Activated gamma-delta T cell treated with anti-CD3 and anti-CD28 coated beads, Interleukin-2, amount 50 U/mL, for 16 hours (primary cell): Measurements from ENCODE around the gene AFG1L.
"Not testable (repeated sequence)": the region's sequence is repeated elsewhere in the genome, so short reads cannot be mapped to it uniquely, and the experiment has no call there.

Experiments used
- DNase-seq: peaks from one replicate; pipeline ENCODE4 v3.0.0-alpha.2; 2020; ENCODE audit warnings: low read depth

AFG1L gene

GRCh38 chr6:108350528-108350927 lies 55.7 kb downstream of the AFG1L start:
- DNase-seq, result no peak

- DNase-seq, result no peak
Measured at GRCh38 chr6:108353853-108354252, 59.0 kb downstream of the AFG1L start.

GRCh38 chr6:108355120-108355519 lies 60.3 kb downstream of the AFG1L start:
- no peak for DNase-seq

- no peak for DNase-seq
Measured at GRCh38 chr6:108355890-108356289, 61.0 kb downstream of the AFG1L start.

GRCh38 chr6:108359901-108360882 lies 65.3 kb downstream of the AFG1L start:
- no peak for DNase-seq

- DNase-seq, result no peak
Measured at GRCh38 chr6:108360919-108361311, 66.1 kb downstream of the AFG1L start.

- no peak for DNase-seq
Measured at GRCh38 chr6:108361312-108361932, 66.6 kb downstream of the AFG1L start.

- no peak for DNase-seq
Measured at GRCh38 chr6:108362455-108362854, 67.6 kb downstream of the AFG1L start.

- DNase-seq, result no peak
Measured at GRCh38 chr6:108363113-108363512, 68.3 kb downstream of the AFG1L start.

- no peak for DNase-seq
Measured at GRCh38 chr6:108363889-108364313, 69.0 kb downstream of the AFG1L start.

- no peak for DNase-seq
Measured at GRCh38 chr6:108364470-108364869, 69.6 kb downstream of the AFG1L start.

GRCh38 chr6:108365478-108365877 lies 70.6 kb downstream of the AFG1L start:
- no peak for DNase-seq

GRCh38 chr6:108366236-108366635 lies 71.4 kb downstream of the AFG1L start:
- no peak for DNase-seq

- no peak for DNase-seq
Measured at GRCh38 chr6:108368431-108369030, 73.7 kb downstream of the AFG1L start.

GRCh38 chr6:108380876-108381275 lies 86.0 kb downstream of the AFG1L start:
- DNase-seq, result no peak

GRCh38 chr6:108383981-108384380 lies 89.1 kb downstream of the AFG1L start:
- DNase-seq, result no peak

GRCh38 chr6:108389190-108389589 lies 94.3 kb downstream of the AFG1L start:
- DNase-seq, result not testable (repeated sequence)

GRCh38 chr6:108395297-108395696 lies 100.4 kb downstream of the AFG1L start:
- DNase-seq, result no peak

GRCh38 chr6:108403236-108403635 lies 108.4 kb downstream of the AFG1L start:
- no peak for DNase-seq

GRCh38 chr6:108406943-108407342 lies 112.1 kb downstream of the AFG1L start:
- no peak for DNase-seq

GRCh38 chr6:108407904-108408827 lies 113.3 kb downstream of the AFG1L start:
- DNase-seq, result no peak

GRCh38 chr6:108408861-108409260 lies 114.0 kb downstream of the AFG1L start:
- DNase-seq, result no peak
